Type B pancreatic cell (in vitro differentiated cells): ENCODE data around the gene CYP2S1. TPM values are rescaled to one million over a fixed set of nuclear protein-coding genes. Genes with fewer than 3 reads are reported as not detected.

Source experiments
- DNase-seq: peaks from one replicate; pipeline ENCODE4 v3.0.0; 2021; ENCODE audit warnings: mixed read lengths; ENCODE audit not compliant: unreplicated experiment; ENCODE audit errors: extremely low spot score
- H3K27ac Mint-ChIP-seq: 2 replicates; pipeline ENCODE4 v1.8.0; 2021; ENCODE audit warnings: mild to moderate bottlenecking, mixed read lengths
- H3K27me3 Mint-ChIP-seq: 2 replicates; pipeline ENCODE4 v1.8.0; 2021; ENCODE audit warnings: mixed read lengths
- H3K36me3 Mint-ChIP-seq: 2 replicates; pipeline ENCODE4 v1.8.0; 2021; ENCODE audit warnings: mixed read lengths
- H3K4me1 Mint-ChIP-seq: one replicate; pipeline ENCODE4 v1.8.0; 2021; ENCODE audit warnings: mixed read lengths; ENCODE audit not compliant: unreplicated experiment
- H3K4me3 Mint-ChIP-seq: 2 replicates; pipeline ENCODE4 v1.8.0; 2021; ENCODE audit warnings: mild to moderate bottlenecking, mixed read lengths
- H3K9me3 Mint-ChIP-seq: 2 replicates; pipeline ENCODE4 v1.8.0; 2021; ENCODE audit warnings: mixed read lengths
- CTCF ChIP-seq: fragments of 200-600 bp; sonication (generic); conservative IDR thresholded peaks from 2 replicates; pipeline ENCODE4 v1.5.0; 2021; ENCODE audit warnings: antibody characterized with exemption, mild to moderate bottlenecking
- total RNA-seq: library from RNA; stranded (reverse); gene quantifications from 2 replicates; pipeline ENCODE4 v1.2.1, GENCODE V29; 2021; ENCODE audit warnings: low replicate concordance

The CYP2S1 gene
- total RNA-seq, 1 donor from 2014 or later, result 33.1 TPM

- no peaks in the 10 kb centered on the region for H3K9me3 Mint-ChIP-seq
- no peaks in the 10 kb centered on the region for H3K27me3 Mint-ChIP-seq
- H3K36me3 Mint-ChIP-seq, result peaks cover 10% of the 10 kb centered on the region
- no peak overlapping the region for H3K4me3 Mint-ChIP-seq
- DNase-seq, result no peak
- H3K27ac Mint-ChIP-seq, result no peak overlapping the region
- TF ChIP-seq CTCF, result no peak
- no peaks in the 10 kb centered on the region for H3K4me1 Mint-ChIP-seq
Observed at GRCh38 chr19:41239961-41240574, 47.0 kb downstream of the CYP2S1 start.

GRCh38 chr19:41241859-41242258 lies 48.8 kb downstream of the CYP2S1 start:
- Mint-ChIP-seq H3K4me1 (no peaks in the 10 kb centered on the region), H3K4me3 (no peak overlapping the region), H3K27me3 (no peaks in the 10 kb centered on the region), H3K9me3 (no peaks in the 10 kb centered on the region), H3K27ac (no peak overlapping the region), H3K36me3 (peaks cover 12% of the 10 kb centered on the region)
- no peak for DNase-seq
- TF ChIP-seq CTCF, result no peak

- Mint-ChIP-seq H3K27me3 (no peaks in the 10 kb centered on the region), H3K4me1 (no peaks in the 10 kb centered on the region), H3K9me3 (no peaks in the 10 kb centered on the region), H3K4me3 (no peak overlapping the region), H3K36me3 (peaks cover 20% of the 10 kb centered on the region), H3K27ac (no peak overlapping the region)
- no peak for TF ChIP-seq CTCF
- DNase-seq, result no peak
Observed at GRCh38 chr19:41244117-41244516, 51.1 kb downstream of the CYP2S1 start.

- no peaks in the 10 kb centered on the region for H3K9me3 Mint-ChIP-seq
- no peak overlapping the region for H3K27ac Mint-ChIP-seq
- H3K4me1 Mint-ChIP-seq, result no peaks in the 10 kb centered on the region
- TF ChIP-seq CTCF, result no peak
- no peak overlapping the region for H3K4me3 Mint-ChIP-seq
- H3K27me3 Mint-ChIP-seq, result no peaks in the 10 kb centered on the region
- no peak for DNase-seq
- peaks cover 10% of the 10 kb centered on the region for H3K36me3 Mint-ChIP-seq
Observed at GRCh38 chr19:41245843-41246242, 52.8 kb downstream of the CYP2S1 start.

- no peak overlapping the region for H3K4me3 Mint-ChIP-seq
- no peak for DNase-seq
- H3K36me3 Mint-ChIP-seq, result peaks cover 19% of the 10 kb centered on the region
- H3K27ac Mint-ChIP-seq, result no peak overlapping the region
- no peak for TF ChIP-seq CTCF
- no peaks in the 10 kb centered on the region for H3K27me3 Mint-ChIP-seq
- no peaks in the 10 kb centered on the region for H3K9me3 Mint-ChIP-seq
- no peaks in the 10 kb centered on the region for H3K4me1 Mint-ChIP-seq
Observed at GRCh38 chr19:41248895-41249294, 55.9 kb downstream of the CYP2S1 start.
